PFSK-1 (cell line): Measurements from ENCODE around the gene ZBTB7A.

Experiments
- POLR2AphosphoS5 ChIP-seq: IDR thresholded peaks from 2 replicates; pipeline ENCODE4 v1.6.1; 2012; ENCODE audit warnings: low read depth, mild to moderate bottlenecking, control low read depth, low read length, moderate library complexity
- REST ChIP-seq, 2 experiments: IDR thresholded peaks; 2 replicates each; pipeline versions ENCODE4 v1.6.1 to v1.8.0; 2011 to 2012; ENCODE audit warnings: low read depth in 2 of 2, low read length in 2 of 2, control low read depth in 1 of 2, inconsistent platforms in 1 of 2, mild to moderate bottlenecking in 1 of 2, moderate library complexity in 1 of 2; ENCODE audit not compliant: insufficient read depth in 1 of 2

- no peak for TF ChIP-seq POLR2AphosphoS5
- TF ChIP-seq REST (IDR thresholded peaks at IDR 0.05; ENCODE audit: insufficient read depth in 1 of 2, low read depth in 2 of 2, low read length in 2 of 2) = no peak
These were observed 50.8 kb downstream of the ZBTB7A start for GRCh38 chr19:4015705-4016402.
